K562 (cell line): ENCODE results near the gene CHAF1A. TPM values are rescaled to one million over a fixed set of nuclear protein-coding genes. Genes with fewer than 3 reads are reported as not detected.

Experiments used
- ATAC-seq: fragments of 200-7000 bp; cut with Tn5 transposase; 3 replicates; pipeline ENCODE4 v1.9.1; 2020; ENCODE audit warnings: moderate library complexity
- BruUV-seq: library from RNA; stranded (reverse); fragments of 400-500 nt; replicated peaks from 2 replicates; lab custom pipeline; 2021; lab: Mats Ljungman, UMichigan
- CTCF ChIA-PET: fragments of 300-600 bp; formaldehyde crosslinking; extraction: SDS; loops from one replicate; lab custom pipeline; 2021; ENCODE audit warnings: low intra/inter-chr PET ratio; lab: Yijun Ruan, JAX
- POLR2A ChIA-PET: fragments of 300-600, 350-650 bp; sonication (Branson Sonifier 250); formaldehyde crosslinking; extraction: SDS; loops from one replicate; lab custom pipeline; 2021; ENCODE audit warnings: antibody characterized with exemption, inconsistent platforms; lab: Yijun Ruan, JAX
- DNase-seq, 4 experiments: peaks; one replicate each; pipeline versions ENCODE4 v3.0.0 to v3.0.0-alpha.2; 2011 to 2018; ENCODE audit warnings: low spot score in 3 of 4, mixed read lengths in 3 of 4; ENCODE audit errors: extremely low read depth in 1 of 4
- FAIRE-seq: peaks from 2 replicates; lab custom pipeline; 2011; peaks lifted over from hg19 to GRCh38; lab: Jason Lieb, UNC
- H2AFZ ChIP-seq: 2 replicates; pipeline ENCODE4 v1.6.0; 2011; ENCODE audit warnings: low read depth, low read length, control low read depth, inconsistent platforms
- H3K27ac ChIP-seq: fragments of 200-600 bp; 3 replicates; pipeline ENCODE4 v1.8.0; 2011; ENCODE audit warnings: low read depth, mild to moderate bottlenecking, control low read depth, inconsistent platforms, low read length, moderate library complexity, mixed read lengths; ENCODE audit errors: extremely low read depth
- H3K27me3 ChIP-seq, 2 experiments: fragments of 300-600 bp in 1 of 2; 2 replicates in 1 of 2; 3 replicates in 1 of 2; pipeline versions ENCODE4 v1.6.0 to v1.8.0; 2011; ENCODE audit warnings: inconsistent platforms in 2 of 2, low read length in 2 of 2, mild to moderate bottlenecking in 1 of 2, mixed read lengths in 1 of 2, moderate library complexity in 1 of 2; ENCODE audit not compliant: control insufficient read depth in 2 of 2, insufficient read depth in 2 of 2
- H3K36me3 ChIP-seq: fragments of 300-600 bp; 3 replicates; pipeline ENCODE4 v1.8.0; 2011; ENCODE audit warnings: mild to moderate bottlenecking, low read length, inconsistent platforms; ENCODE audit not compliant: control insufficient read depth, insufficient read depth
- H3K4me1 ChIP-seq, 2 experiments: fragments of 200-600 bp in 1 of 2; replicated peaks in 1 of 2; 2 replicates in 1 of 2; 3 replicates in 1 of 2; pipeline versions ENCODE4 v1.5.1 to v1.8.0; 2011; ENCODE audit warnings: inconsistent platforms in 2 of 2, low read length in 2 of 2, mild to moderate bottlenecking in 1 of 2, mixed read lengths in 1 of 2, moderate library complexity in 1 of 2; ENCODE audit not compliant: control insufficient read depth in 2 of 2, insufficient read depth in 2 of 2
- H3K4me2 ChIP-seq: 2 replicates; pipeline ENCODE4 v1.6.1; 2011; ENCODE audit warnings: low read length, control low read depth, inconsistent platforms, mixed read lengths; ENCODE audit not compliant: insufficient read depth
- H3K4me3 ChIP-seq: fragments of 200-600 bp; sonication (generic), shearing (Covaris generic); 2 replicates; pipeline ENCODE4 v1.5.1; 2016; ENCODE audit warnings: control low read depth, inconsistent platforms
- H3K79me2 ChIP-seq: fragments of 200-600 bp; 3 replicates; pipeline ENCODE4 v1.8.0; 2011; ENCODE audit warnings: low read length, inconsistent platforms; ENCODE audit not compliant: control insufficient read depth, insufficient read depth
- H3K9ac ChIP-seq, 2 experiments: 2 replicates each; pipeline versions ENCODE4 v1.6.0 to v1.6.1; 2011; ENCODE audit warnings: low read depth in 2 of 2, low read length in 2 of 2, control low read depth in 1 of 2, inconsistent platforms in 1 of 2, mild to moderate bottlenecking in 1 of 2, mixed read lengths in 1 of 2; ENCODE audit not compliant: insufficient read depth in 1 of 2
- H3K9me1 ChIP-seq: one replicate; pipeline ENCODE4 v1.6.0; 2011; ENCODE audit warnings: inconsistent platforms, mild to moderate bottlenecking, low read length, moderate library complexity; ENCODE audit not compliant: control insufficient read depth, insufficient read depth
- H3K9me3 ChIP-seq: replicated peaks from 2 replicates; pipeline ENCODE4 v1.5.1; 2011; ENCODE audit warnings: low read depth, low read length, inconsistent platforms; ENCODE audit not compliant: control insufficient read depth, insufficient read depth
- H4K20me1 ChIP-seq: replicated peaks from 2 replicates; pipeline ENCODE4 v1.6.1; 2011; ENCODE audit warnings: low read length, inconsistent platforms, mixed read lengths; ENCODE audit not compliant: control insufficient read depth, insufficient read depth
- CBX3 ChIP-seq, 2 experiments: IDR thresholded peaks; 1 replicate in 1 of 2; 2 replicates in 1 of 2; pipeline ENCODE4 v1.6.1; 2012; ENCODE audit warnings: inconsistent platforms in 2 of 2, low read length in 2 of 2, borderline replicate concordance in 1 of 2, control low read depth in 1 of 2
- CHD2 ChIP-seq: IDR thresholded peaks from 2 replicates; pipeline ENCODE4 v1.6.1; 2011; ENCODE audit warnings: low read depth, low read length
- DLX4 ChIP-seq: fragments of 250-450 bp; sonication (Bioruptor Pico); IDR thresholded peaks from 2 replicates; pipeline ENCODE4 v1.6.1; 2021; ENCODE audit warnings: mild to moderate bottlenecking
- ETV1 ChIP-seq: fragments of 450-650 bp; conservative IDR thresholded peaks from 2 replicates; pipeline ENCODE4 v1.6.1; 2016; ENCODE audit warnings: missing genetic modification characterization, control low read depth, low read depth, missing compliant biosample characterization
- HEY1 ChIP-seq: fragments of 250-450 bp; sonication (Bioruptor Pico); IDR thresholded peaks from 2 replicates; pipeline ENCODE4 v1.5.0; 2020; ENCODE audit warnings: mild to moderate bottlenecking, moderate library complexity, borderline replicate concordance
- NFATC3 ChIP-seq: fragments of 450-650 bp; IDR thresholded peaks from 2 replicates; pipeline ENCODE4 v1.6.1; 2017; ENCODE audit warnings: mild to moderate bottlenecking
- RBFOX2 ChIP-seq: fragments of 200-400 bp; formaldehyde crosslinking; IDR thresholded peaks from 2 replicates; pipeline ENCODE4 v1.6.1; 2017; ENCODE audit warnings: low read depth, mild to moderate bottlenecking, low read length, moderate library complexity
- RFX1 ChIP-seq: fragments of 450-650 bp; IDR thresholded peaks from 2 replicates; pipeline ENCODE4 v1.6.1; 2016; ENCODE audit warnings: mild to moderate bottlenecking, moderate library complexity
- SRSF1 ChIP-seq: fragments of 200-400 bp; formaldehyde crosslinking; IDR thresholded peaks from 2 replicates; pipeline ENCODE4 v1.6.1; 2017; ENCODE audit warnings: mild to moderate bottlenecking, low read depth, low read length, moderate library complexity
- THAP7 ChIP-seq: fragments of 250-450 bp; sonication (Bioruptor Pico); IDR thresholded peaks from 2 replicates; pipeline ENCODE4 v1.5.0; 2021
- ZFPM2 ChIP-seq: fragments of 250-450 bp; sonication (Bioruptor Pico); IDR thresholded peaks from 2 replicates; pipeline ENCODE4 v1.5.1; 2022; ENCODE audit warnings: mild to moderate bottlenecking
- ZKSCAN1 ChIP-seq: fragments of 150-350 bp; IDR thresholded peaks from 2 replicates; pipeline ENCODE4 v1.6.1; 2016; ENCODE audit warnings: low read depth, low read length
- WGBS: fragments of 100-300 bp; shearing (Covaris generic); methylation state at CpG from one replicate; pipeline ENCODE4 v1.1.6; 2016; ENCODE audit warnings: low coverage, mixed read lengths; ENCODE audit not compliant: insufficient coverage; ENCODE audit errors: missing lambda C conversion rate; 5-methylcytosine and 5-hydroxymethylcytosine counted together
- in situ Hi-C: fragments of 300-500 bp; cut with MboI; formaldehyde crosslinking; loops from 4 replicates; pipeline ENCODE4 v1.15.0; 2018; ENCODE audit warnings: inconsistent platforms, mixed read lengths
- intact Hi-C: fragments of 100-400 bp; cut with micrococcal nuclease; formaldehyde crosslinking; loops from 2 replicates; pipeline ENCODE4 v1.14.2; 2022
- polyA plus RNA-seq, 8 experiments: library from polyadenylated mRNA; depleted of rRNA in 4 of 8; stranded (reverse) in 5 of 8; unstranded in 3 of 8; fragments of >200 nt; fragmentation: Nextera tagmentation in 2 of 8; fragmentation: Illumina TruSeq in 1 of 8; extraction: Ambion mirVana in 2 of 8; extraction: Trizol in 1 of 8; gene quantifications; 2 replicates each; pipeline versions ENCODE4 v1.2.1 to v1.2.3, GENCODE V29; 2011 to 2014; ENCODE audit warnings: inconsistent platforms in 1 of 8, missing spikeins in 1 of 8
- total RNA-seq, 7 experiments: library from RNA; depleted of rRNA in 6 of 7; stranded (reverse); fragments of >200 nt in 6 of 7; fragmentation: Illumina TruSeq in 2 of 7; extraction: Trizol in 2 of 7; gene quantifications; 2 replicates each; pipeline versions ENCODE4 v1.2.1 to v1.2.3, GENCODE V29; 2011 to 2021; ENCODE audit warnings: low replicate concordance in 1 of 7

Gene CHAF1A
- total and polyA plus RNA-seq, 9 of the 15 experiments (the other 6 are each of a cell fraction or from before 2014, with no cell fraction given), result 1.6 to 86.9 (median 45.2) TPM

- BruUV-seq, result no TSS peak
- no peaks in the 10 kb centered on the region for H3K27me3 ChIP-seq
- peaks cover 24 to 84% of the 10 kb centered on the region in 2 experiments for H3K4me1 ChIP-seq
- H3K9me3 ChIP-seq, result no peaks in the 10 kb centered on the region
- ATAC-seq (no peak), DNase-seq (no peak), FAIRE-seq (no peak)
- in situ Hi-C loops, result no loop called here
- intact Hi-C loops, result no loop called here
- no peak overlapping the region for H2AFZ ChIP-seq
- peaks cover 82% of the 10 kb centered on the region; the same call in 2 of the 3 replicates for H3K36me3 ChIP-seq
- peaks cover 49% of the 10 kb centered on the region for H3K79me2 ChIP-seq
- no peak overlapping the region for H3K4me2 ChIP-seq
- CTCF ChIA-PET, result interaction anchor here (1.0 kb wide), 1 partner anchor 11 kb away, joined by 3 read pairs; no protein-coding TSS in a partner anchor
- no peak overlapping the region for H3K4me3 ChIP-seq
- POLR2A ChIA-PET, result interaction anchor here (0.6 to 3.6 kb wide), 4 partner anchors 8 to 138 kb away, joined by 3 to 18 read pairs (median 3); no protein-coding TSS in a partner anchor
- no peaks in the 10 kb centered on the region; the same call in 1 of the 2 replicates for H4K20me1 ChIP-seq
- no peaks in the 10 kb centered on the region for H3K9me1 ChIP-seq
- TF ChIP-seq CBX3 (IDR thresholded peaks at IDR 0.05; ENCODE audit: borderline replicate concordance in 1 of 2, low read length in 2 of 2) (no peak), ZKSCAN1 (no peak), DLX4 (CRISPR knock-in tag) (no peak), ZFPM2 (CRISPR knock-in tag) (no peak), ETV1 (tag) (no peak), RBFOX2 (no peak), NFATC3 (no peak), SRSF1 (no peak), THAP7 (CRISPR knock-in tag) (no peak), CHD2 (no peak), RFX1 (no peak), HEY1 (CRISPR knock-in tag) (no peak)
- no peak overlapping the region for H3K27ac ChIP-seq
- peak overlapping the region in 1 of 2 experiments; percentile 70; a peak in 2 of 4 replicates for H3K9ac ChIP-seq
- WGBS, result 95% methylated on average over 9 of the region's 16 CpGs
Measured at GRCh38 chr19:4366666-4367335, 35.6 kb upstream of the CHAF1A start.
